ENCODE measurements around the gene KIT.

The KIT gene

DNA sequence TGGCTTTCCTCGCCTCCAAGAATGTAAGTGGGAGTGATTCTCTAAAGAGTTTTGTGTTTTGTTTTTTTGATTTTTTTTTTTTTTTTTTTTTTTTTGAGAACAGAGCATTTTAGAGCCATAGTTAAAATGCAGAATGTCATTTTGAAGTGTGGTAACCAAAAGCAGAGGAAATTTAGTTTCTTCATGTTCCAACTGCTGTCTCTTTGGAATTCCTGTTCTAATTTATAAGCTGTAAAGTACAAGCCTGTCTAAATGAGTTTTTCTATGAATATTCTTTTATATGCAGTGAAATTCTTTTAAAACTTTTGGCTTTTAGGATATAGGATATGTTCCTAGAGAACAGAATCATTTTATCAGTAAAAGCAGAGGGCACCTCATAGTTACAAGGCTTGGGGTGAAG lies 74.2 kb downstream of the KIT start:
- Histone ChIP-seq H3K4me2 (ENCODE audit: low read depth, low read length, poor library complexity, severe bottlenecking) (no peak overlapping the region), H3F3A (ENCODE audit: insufficient read depth) (no peaks in the 10 kb centered on the region), H2AFZ (ENCODE audit: low read depth, low read length, severe bottlenecking) (no peak overlapping the region), H3K9me2 (replicated peaks; ENCODE audit: insufficient read depth, low read length) (no peaks in the 10 kb centered on the region), H3K9me3 (ENCODE audit: insufficient read depth, low read length) (no peaks in the 10 kb centered on the region), H3K4me3 (ENCODE audit: insufficient read depth, low read length, poor library complexity, severe bottlenecking) (no peak overlapping the region), H3K36me3 (ENCODE audit: low read length) (no peaks in the 10 kb centered on the region), H4K20me1 (ENCODE audit: low read depth, low read length) (no peaks in the 10 kb centered on the region), H3K27me3 (ENCODE audit: low read length) (no peaks in the 10 kb centered on the region), H3K9ac (ENCODE audit: low read length) (no peak overlapping the region), H3K27ac (ENCODE audit: low read depth, low read length) (no peak overlapping the region), H3K79me2 (ENCODE audit: insufficient read depth, low read length) (no peaks in the 10 kb centered on the region)
- no peak for TF ChIP-seq EZH2phosphoT487 (conservative IDR thresholded peaks at IDR 0.05; ENCODE audit: low read length)
- TF ChIP-seq, protein P1, sequence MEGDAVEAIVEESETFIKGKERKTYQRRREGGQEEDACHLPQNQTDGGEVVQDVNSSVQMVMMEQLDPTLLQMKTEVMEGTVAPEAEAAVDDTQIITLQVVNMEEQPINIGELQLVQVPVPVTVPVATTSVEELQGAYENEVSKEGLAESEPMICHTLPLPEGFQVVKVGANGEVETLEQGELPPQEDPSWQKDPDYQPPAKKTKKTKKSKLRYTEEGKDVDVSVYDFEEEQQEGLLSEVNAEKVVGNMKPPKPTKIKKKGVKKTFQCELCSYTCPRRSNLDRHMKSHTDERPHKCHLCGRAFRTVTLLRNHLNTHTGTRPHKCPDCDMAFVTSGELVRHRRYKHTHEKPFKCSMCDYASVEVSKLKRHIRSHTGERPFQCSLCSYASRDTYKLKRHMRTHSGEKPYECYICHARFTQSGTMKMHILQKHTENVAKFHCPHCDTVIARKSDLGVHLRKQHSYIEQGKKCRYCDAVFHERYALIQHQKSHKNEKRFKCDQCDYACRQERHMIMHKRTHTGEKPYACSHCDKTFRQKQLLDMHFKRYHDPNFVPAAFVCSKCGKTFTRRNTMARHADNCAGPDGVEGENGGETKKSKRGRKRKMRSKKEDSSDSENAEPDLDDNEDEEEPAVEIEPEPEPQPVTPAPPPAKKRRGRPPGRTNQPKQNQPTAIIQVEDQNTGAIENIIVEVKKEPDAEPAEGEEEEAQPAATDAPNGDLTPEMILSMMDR (IDR thresholded peaks at IDR 0.05; ENCODE audit: insufficient read depth, low read length, poor library complexity, severe bottlenecking) = no peak

DNA sequence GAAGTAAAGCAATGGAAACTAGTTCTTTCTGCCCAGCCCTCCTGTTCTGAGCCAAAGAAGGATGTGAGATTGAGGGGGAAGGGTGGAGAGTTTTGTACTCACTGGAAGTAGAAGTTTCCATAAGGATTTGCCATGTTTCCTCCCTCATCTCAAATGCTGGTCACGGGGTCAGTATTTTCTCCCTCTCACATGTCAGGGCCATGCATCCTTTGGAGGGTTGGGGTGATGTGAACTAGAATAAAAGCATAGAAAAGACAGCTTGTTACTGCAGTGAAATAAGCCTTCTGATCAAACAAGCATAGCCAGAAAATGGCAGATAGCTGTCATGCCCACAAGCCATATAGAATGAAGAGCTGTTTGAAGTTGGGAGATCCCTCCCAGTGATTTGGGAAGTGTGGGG lies 79.7 kb downstream of the KIT start:
- Histone ChIP-seq H3K4me2 (ENCODE audit: low read depth, low read length, poor library complexity, severe bottlenecking) (no peak overlapping the region), H3K9me2 (replicated peaks; ENCODE audit: insufficient read depth, low read length) (no peaks in the 10 kb centered on the region)

DNA sequence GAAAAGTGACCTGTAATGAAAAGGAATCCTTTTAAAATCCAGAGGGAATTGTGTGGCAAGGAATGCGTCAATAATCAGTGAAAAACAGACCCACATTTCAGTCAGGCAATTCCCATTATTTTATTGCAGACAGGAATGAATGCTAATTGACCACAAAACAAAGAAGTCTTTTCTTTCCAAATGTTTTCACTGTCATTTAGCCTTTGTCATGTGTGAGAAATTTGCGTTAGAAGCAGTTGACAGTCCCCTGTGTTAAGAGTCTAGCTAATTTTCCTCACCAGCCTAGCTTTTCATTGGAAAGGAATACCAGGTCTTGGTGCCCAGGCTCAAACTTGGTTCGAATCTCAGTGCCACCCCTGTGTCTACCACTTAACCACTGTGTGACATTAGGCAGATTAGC lies 83.4 kb downstream of the KIT start:
- H4K20me1 ChIP-seq (ENCODE audit: low read depth, low read length) = no peaks in the 10 kb centered on the region
- no peak overlapping the region for H2AFZ ChIP-seq (ENCODE audit: low read depth, low read length, severe bottlenecking)
- H3K9ac ChIP-seq (ENCODE audit: low read length) = no peak overlapping the region
- no peak for TF ChIP-seq EZH2phosphoT487 (conservative IDR thresholded peaks at IDR 0.05; ENCODE audit: low read length)
- TF ChIP-seq, protein P1 (IDR thresholded peaks at IDR 0.05; ENCODE audit: insufficient read depth, low read length, poor library complexity, severe bottlenecking) = no peak
- H3K9me2 ChIP-seq (replicated peaks; ENCODE audit: insufficient read depth, low read length) = no peaks in the 10 kb centered on the region
- H3K36me3 ChIP-seq (ENCODE audit: low read length) = no peaks in the 10 kb centered on the region
- H3K27me3 ChIP-seq (ENCODE audit: low read length) = no peaks in the 10 kb centered on the region
- H3K4me3 ChIP-seq (ENCODE audit: insufficient read depth, low read length, poor library complexity, severe bottlenecking) = no peak overlapping the region
- no peak overlapping the region for H3K4me2 ChIP-seq (ENCODE audit: low read depth, low read length, poor library complexity, severe bottlenecking)
- no peaks in the 10 kb centered on the region for H3K9me3 ChIP-seq (ENCODE audit: insufficient read depth, low read length)
- no peak overlapping the region for H3K27ac ChIP-seq (ENCODE audit: low read depth, low read length)
- H3F3A ChIP-seq (ENCODE audit: insufficient read depth) = no peaks in the 10 kb centered on the region
- no peaks in the 10 kb centered on the region for H3K79me2 ChIP-seq (ENCODE audit: insufficient read depth, low read length)

More for the DNA sequence above, 79.7 kb downstream of the KIT start:
- Histone ChIP-seq H3K4me3 (ENCODE audit: insufficient read depth, low read length, poor library complexity, severe bottlenecking) (no peak overlapping the region), H3K9ac (ENCODE audit: low read length) (no peak overlapping the region), H2AFZ (ENCODE audit: low read depth, low read length, severe bottlenecking) (no peak overlapping the region), H3K27me3 (ENCODE audit: low read length) (no peaks in the 10 kb centered on the region), H4K20me1 (ENCODE audit: low read depth, low read length) (no peaks in the 10 kb centered on the region), H3K79me2 (ENCODE audit: insufficient read depth, low read length) (no peaks in the 10 kb centered on the region), H3K27ac (ENCODE audit: low read depth, low read length) (no peak overlapping the region), H3K36me3 (ENCODE audit: low read length) (no peaks in the 10 kb centered on the region), H3K9me3 (ENCODE audit: insufficient read depth, low read length) (no peaks in the 10 kb centered on the region), H3F3A (ENCODE audit: insufficient read depth) (no peaks in the 10 kb centered on the region)
- no peak for TF ChIP-seq EZH2phosphoT487 (conservative IDR thresholded peaks at IDR 0.05; ENCODE audit: low read length)
- TF ChIP-seq, protein P1 (IDR thresholded peaks at IDR 0.05; ENCODE audit: insufficient read depth, low read length, poor library complexity, severe bottlenecking) = no peak

Data from SU-DHL-6 (cell line).